HUES48 (cell line): ENCODE results near the gene NCOA7.

Experiments
- H3K27ac ChIP-seq: one replicate; pipeline ENCODE4 v1.7.0; 2013; ENCODE audit warnings: low read depth, low read length, inconsistent platforms
- H3K27me3 ChIP-seq: 2 replicates; pipeline ENCODE4 v1.6.1; 2013; ENCODE audit warnings: mild to moderate bottlenecking, low read length; ENCODE audit not compliant: control insufficient read depth, insufficient read depth
- H3K36me3 ChIP-seq: 2 replicates; pipeline ENCODE4 v1.6.1; 2013; ENCODE audit warnings: low read length; ENCODE audit not compliant: control insufficient read depth, insufficient read depth
- H3K4me1 ChIP-seq: 2 replicates; pipeline ENCODE4 v1.6.1; 2013; ENCODE audit warnings: mild to moderate bottlenecking, low read length; ENCODE audit not compliant: control insufficient read depth, insufficient read depth
- H3K4me3 ChIP-seq: 2 replicates; pipeline ENCODE4 v1.5.1; 2013; ENCODE audit warnings: mild to moderate bottlenecking, low read depth, low read length
- H3K9ac ChIP-seq: 2 replicates; pipeline ENCODE4 v1.6.1; 2013; ENCODE audit warnings: mild to moderate bottlenecking, low read depth, low read length, moderate library complexity
- H3K9me3 ChIP-seq: 2 replicates; pipeline ENCODE4 v1.6.1; 2013; ENCODE audit warnings: low read length; ENCODE audit not compliant: control insufficient read depth, insufficient read depth

Gene NCOA7

DNA sequence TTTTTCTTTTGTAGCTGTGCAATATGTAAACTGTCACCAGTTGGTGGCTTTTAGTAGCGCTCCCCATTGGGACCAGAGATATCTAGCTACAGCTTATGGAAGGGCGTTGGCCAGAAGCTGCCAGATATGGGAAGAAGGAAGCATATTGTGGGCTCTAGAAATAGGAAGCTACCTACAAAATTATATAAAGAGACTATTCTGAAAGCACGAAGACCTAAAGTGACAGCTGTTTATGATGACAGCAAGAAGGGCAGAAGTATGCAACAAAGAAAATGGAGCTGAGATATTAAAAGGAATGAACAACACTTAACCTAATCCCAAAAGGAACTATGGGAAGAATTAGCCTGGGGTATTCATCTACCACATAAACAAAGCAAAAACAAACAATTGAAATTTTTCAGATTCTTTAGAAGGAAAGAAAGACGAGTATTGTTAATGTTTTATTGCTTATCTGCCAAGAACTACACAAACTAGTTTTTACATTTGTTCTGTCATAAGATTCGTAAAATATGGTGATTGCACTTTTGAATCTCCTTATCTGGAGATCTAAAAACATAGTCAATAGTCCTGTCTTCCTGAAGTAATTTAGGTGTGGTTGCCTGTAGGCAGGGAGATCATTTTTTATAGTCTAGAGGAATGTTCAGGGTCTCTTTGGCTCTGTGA lies 81.6 kb downstream of the NCOA7 start:
- Histone ChIP-seq H3K4me3 (no peak overlapping the region), H3K27me3 (no peaks in the 10 kb centered on the region), H3K36me3 (no peaks in the 10 kb centered on the region; the same call in 1 of the 2 replicates), H3K9me3 (no peaks in the 10 kb centered on the region), H3K4me1 (peaks cover 11% of the 10 kb centered on the region), H3K9ac (no peak overlapping the region), H3K27ac (no peak overlapping the region)

DNA sequence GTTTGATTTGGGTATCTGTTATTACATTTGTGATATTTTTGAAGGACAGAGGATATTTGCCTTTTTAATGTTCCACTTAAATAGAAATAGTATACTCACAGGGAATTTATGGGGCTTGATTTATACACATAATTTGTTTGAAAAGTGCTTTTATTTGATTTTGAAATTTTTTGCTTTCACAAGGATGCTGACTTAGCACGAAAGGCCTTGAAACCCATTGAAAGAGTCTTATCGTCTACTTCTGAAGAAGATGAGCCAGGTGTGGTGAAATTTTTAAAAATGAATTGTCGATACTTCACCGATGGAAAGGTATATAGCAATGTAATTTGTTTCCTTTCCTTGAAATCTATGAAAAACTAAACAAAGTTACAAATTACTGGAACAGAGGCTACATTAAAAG lies 91.5 kb downstream of the NCOA7 start:
- peaks cover 11% of the 10 kb centered on the region for H3K36me3 ChIP-seq
- H3K27ac ChIP-seq: no peak overlapping the region
- no peaks in the 10 kb centered on the region for H3K4me1 ChIP-seq

GRCh38 chr6:125884634-125885371 lies 94.0 kb downstream of the NCOA7 start:
- no peak overlapping the region for H3K9ac ChIP-seq
- H3K4me1 ChIP-seq: no peaks in the 10 kb centered on the region
- no peaks in the 10 kb centered on the region for H3K27me3 ChIP-seq
- no peak overlapping the region for H3K27ac ChIP-seq
- H3K9me3 ChIP-seq: no peaks in the 10 kb centered on the region
- peaks cover 11% of the 10 kb centered on the region for H3K36me3 ChIP-seq
- H3K4me3 ChIP-seq: no peak overlapping the region

More for the DNA sequence above, 91.5 kb downstream of the NCOA7 start:
- Histone ChIP-seq H3K9me3 (no peaks in the 10 kb centered on the region), H3K27me3 (no peaks in the 10 kb centered on the region), H3K4me3 (no peak overlapping the region), H3K9ac (no peak overlapping the region)

GRCh38 chr6:125886021-125886420 lies 95.3 kb downstream of the NCOA7 start:
- no peaks in the 10 kb centered on the region for H3K4me1 ChIP-seq
- no peaks in the 10 kb centered on the region for H3K27me3 ChIP-seq
- H3K9me3 ChIP-seq: no peaks in the 10 kb centered on the region
- no peak overlapping the region for H3K4me3 ChIP-seq
- H3K9ac ChIP-seq: no peak overlapping the region
- H3K36me3 ChIP-seq: peaks cover 8% of the 10 kb centered on the region
- no peak overlapping the region for H3K27ac ChIP-seq

GRCh38 chr6:125886914-125887313 lies 96.2 kb downstream of the NCOA7 start:
- Histone ChIP-seq H3K4me1 (no peaks in the 10 kb centered on the region), H3K9me3 (no peaks in the 10 kb centered on the region), H3K4me3 (no peak overlapping the region), H3K36me3 (peaks cover 3% of the 10 kb centered on the region; the same call in 1 of the 2 replicates), H3K9ac (no peak overlapping the region), H3K27me3 (no peaks in the 10 kb centered on the region), H3K27ac (no peak overlapping the region)

DNA sequence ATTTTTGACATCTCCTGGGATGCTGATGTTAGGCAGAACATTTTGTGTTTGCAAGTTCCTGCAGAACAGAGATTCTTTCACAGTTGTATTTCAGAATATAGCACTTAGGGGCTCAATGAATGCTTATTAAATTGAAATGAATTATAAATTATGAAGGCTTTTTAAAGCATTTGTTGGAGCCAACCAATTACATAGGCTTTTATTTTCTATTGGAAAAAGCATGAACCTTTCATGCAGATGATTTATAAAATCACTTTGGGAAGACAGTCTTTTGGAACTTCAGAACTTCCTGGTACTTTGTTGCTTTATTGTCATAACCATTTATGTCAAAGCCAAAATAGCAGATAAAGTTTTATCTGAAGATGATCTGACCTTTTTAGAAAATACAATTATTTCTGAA lies 96.6 kb downstream of the NCOA7 start:
- Histone ChIP-seq H3K9me3 (no peaks in the 10 kb centered on the region), H3K4me3 (no peak overlapping the region), H3K27ac (no peak overlapping the region), H3K36me3 (peaks cover 1% of the 10 kb centered on the region; the same call in 1 of the 2 replicates), H3K4me1 (no peaks in the 10 kb centered on the region), H3K27me3 (no peaks in the 10 kb centered on the region), H3K9ac (no peak overlapping the region)

DNA sequence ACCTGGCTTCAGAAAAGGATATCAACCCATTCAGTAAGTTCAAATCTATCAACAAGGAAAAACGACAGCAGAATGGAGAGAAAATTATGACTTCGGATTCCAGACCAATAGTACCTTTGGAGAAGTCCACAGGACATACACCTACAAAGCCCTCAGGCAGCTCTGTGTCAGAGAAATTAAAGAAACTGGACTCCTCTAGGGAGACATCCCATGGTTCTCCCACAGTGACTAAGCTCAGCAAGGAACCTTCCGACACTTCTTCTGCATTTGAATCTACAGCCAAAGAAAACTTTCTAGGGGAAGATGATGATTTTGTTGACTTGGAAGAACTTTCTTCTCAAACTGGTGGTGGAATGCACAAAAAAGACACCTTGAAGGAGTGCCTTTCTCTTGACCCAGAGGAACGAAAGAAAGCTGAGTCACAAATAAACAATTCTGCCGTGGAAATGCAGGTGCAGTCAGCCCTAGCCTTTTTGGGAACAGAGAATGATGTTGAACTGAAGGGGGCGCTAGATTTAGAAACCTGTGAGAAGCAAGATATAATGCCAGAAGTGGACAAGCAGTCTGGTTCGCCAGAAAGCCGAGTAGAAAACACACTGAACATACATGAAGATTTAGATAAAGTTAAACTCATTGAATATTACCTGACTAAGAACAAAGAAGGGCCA lies 98.4 kb downstream of the NCOA7 start:
- Histone ChIP-seq H3K9me3 (no peaks in the 10 kb centered on the region), H3K27me3 (no peaks in the 10 kb centered on the region), H3K4me1 (no peaks in the 10 kb centered on the region), H3K27ac (peak overlapping the region; percentile 29), H3K4me3 (no peak overlapping the region), H3K9ac (no peak overlapping the region), H3K36me3 (no peaks in the 10 kb centered on the region)

GRCh38 chr6:125899726-125900182 lies 109.0 kb downstream of the NCOA7 start:
- Histone ChIP-seq H3K9ac (no peak overlapping the region), H3K9me3 (no peaks in the 10 kb centered on the region), H3K27me3 (no peaks in the 10 kb centered on the region), H3K36me3 (no peaks in the 10 kb centered on the region), H3K27ac (no peak overlapping the region), H3K4me1 (peaks cover 11% of the 10 kb centered on the region; the same call in 1 of the 2 replicates), H3K4me3 (no peak overlapping the region)

GRCh38 chr6:125904871-125905270 lies 114.1 kb downstream of the NCOA7 start:
- Histone ChIP-seq H3K27me3 (no peaks in the 10 kb centered on the region), H3K9me3 (no peaks in the 10 kb centered on the region), H3K9ac (no peak overlapping the region), H3K27ac (no peak overlapping the region), H3K4me1 (peaks cover 8% of the 10 kb centered on the region; the same call in 1 of the 2 replicates), H3K36me3 (no peaks in the 10 kb centered on the region), H3K4me3 (no peak overlapping the region)

GRCh38 chr6:125906158-125906998 lies 115.6 kb downstream of the NCOA7 start:
- H3K9me3 ChIP-seq: no peaks in the 10 kb centered on the region
- no peak overlapping the region for H3K27ac ChIP-seq
- no peaks in the 10 kb centered on the region for H3K36me3 ChIP-seq
- no peak overlapping the region for H3K4me3 ChIP-seq
- H3K9ac ChIP-seq: no peak overlapping the region
- H3K27me3 ChIP-seq: no peaks in the 10 kb centered on the region
- no peaks in the 10 kb centered on the region for H3K4me1 ChIP-seq
